Neural cell (in vitro differentiated cells): ENCODE results near the gene ISYNA1. TPM values are rescaled to one million over a fixed set of nuclear protein-coding genes. Genes with fewer than 3 reads are reported as not detected.

Experiments used
- H2AFZ ChIP-seq: fragments of 200-600, 300-800 bp; sonication (generic), shearing (Covaris generic); 2 replicates; pipeline ENCODE4 v1.6.0; 2014; ENCODE audit warnings: low read depth, mild to moderate bottlenecking, antibody characterized with exemption, low read length, moderate library complexity
- H3F3A ChIP-seq: fragments of 200-600 bp; shearing (Covaris generic); 2 replicates; pipeline ENCODE4 v1.6.1; 2016; ENCODE audit warnings: mild to moderate bottlenecking, moderate library complexity, mixed read lengths, antibody characterized with exemption, low read length; ENCODE audit not compliant: insufficient read depth, poor library complexity, severe bottlenecking
- H3K27ac ChIP-seq: fragments of 200-600, 300-800 bp; sonication (generic), shearing (Covaris generic); 2 replicates; pipeline ENCODE4 v1.5.1; 2014; ENCODE audit warnings: mild to moderate bottlenecking, low read length, moderate library complexity
- H3K27me3 ChIP-seq: fragments of 300-800, 200-600 bp; sonication (generic), shearing (Covaris generic); 2 replicates; pipeline ENCODE4 v1.6.0; 2014; ENCODE audit warnings: mild to moderate bottlenecking, low read depth, low read length, moderate library complexity; ENCODE audit not compliant: insufficient read depth
- H3K36me3 ChIP-seq: fragments of 300-800, 200-600 bp; sonication (generic), shearing (Covaris generic); 2 replicates; pipeline ENCODE4 v1.5.1; 2014; ENCODE audit warnings: mild to moderate bottlenecking, antibody characterized with exemption, low read length, moderate library complexity; ENCODE audit not compliant: insufficient read depth
- H3K4me2 ChIP-seq: fragments of 300-800, 200-600 bp; sonication (generic), shearing (Covaris generic); 2 replicates; pipeline ENCODE4 v1.6.0; 2014; ENCODE audit warnings: mild to moderate bottlenecking, low read length
- H3K4me3 ChIP-seq: fragments of 300-800, 200-600 bp; sonication (generic), shearing (Covaris generic); 2 replicates; pipeline ENCODE4 v1.5.1; 2014; ENCODE audit warnings: mild to moderate bottlenecking, low read length, moderate library complexity
- H3K79me2 ChIP-seq: fragments of 200-600 bp; shearing (Covaris generic); replicated peaks from 2 replicates; pipeline ENCODE4 v1.6.0; 2014; ENCODE audit warnings: mild to moderate bottlenecking, low read length, moderate library complexity; ENCODE audit not compliant: insufficient read depth
- H3K9ac ChIP-seq: fragments of 300-800, 200-600 bp; sonication (generic), shearing (Covaris generic); 2 replicates; pipeline ENCODE4 v1.6.1; 2016; ENCODE audit warnings: mild to moderate bottlenecking, low read length, mixed read lengths
- H3K9me2 ChIP-seq: fragments of 200-600 bp; shearing (Covaris generic); 2 replicates; pipeline ENCODE4 v1.6.1; 2016; ENCODE audit warnings: mild to moderate bottlenecking, low read length, mixed read lengths; ENCODE audit not compliant: insufficient read depth
- H3K9me3 ChIP-seq: fragments of 200-600, 300-800 bp; sonication (generic), shearing (Covaris generic); 2 replicates; pipeline ENCODE4 v1.6.1; 2016; ENCODE audit warnings: mild to moderate bottlenecking, mixed run types, low read length, moderate library complexity, mixed read lengths
- H4K20me1 ChIP-seq: fragments of 200-600 bp; shearing (Covaris generic); 2 replicates; pipeline ENCODE4 v1.6.1; 2016; ENCODE audit warnings: mild to moderate bottlenecking, mixed run types; ENCODE audit not compliant: insufficient read depth
- EP300 ChIP-seq: fragments of 450-650 bp; conservative IDR thresholded peaks from 2 replicates; pipeline ENCODE4 v1.6.1; 2014; ENCODE audit warnings: antibody characterized with exemption, mild to moderate bottlenecking, moderate library complexity; ENCODE audit not compliant: poor library complexity, severe bottlenecking
- EZH2 ChIP-seq: fragments of 200-600, 300-800 bp; shearing (Covaris generic), sonication (generic); IDR thresholded peaks from 2 replicates; pipeline ENCODE4 v1.6.1; 2014; ENCODE audit warnings: antibody characterized with exemption, low read length, borderline replicate concordance, mild to moderate bottlenecking; ENCODE audit not compliant: insufficient read depth, poor library complexity, severe bottlenecking
- MXI1 ChIP-seq: fragments of 450-650 bp; conservative IDR thresholded peaks from 2 replicates; pipeline ENCODE4 v1.6.1; 2014; ENCODE audit warnings: antibody characterized with exemption, mild to moderate bottlenecking; ENCODE audit not compliant: poor library complexity, severe bottlenecking
- POLR2AphosphoS5 ChIP-seq: IDR thresholded peaks from 2 replicates; pipeline ENCODE4 v1.6.1; 2012
- RAD21 ChIP-seq: fragments of 450-650 bp; conservative IDR thresholded peaks from 2 replicates; pipeline ENCODE4 v1.6.1; 2014; ENCODE audit warnings: antibody characterized with exemption, mild to moderate bottlenecking, moderate library complexity
- SMC3 ChIP-seq: fragments of 450-650 bp; conservative IDR thresholded peaks from 2 replicates; pipeline ENCODE4 v1.6.1; 2014; ENCODE audit warnings: antibody characterized with exemption, mild to moderate bottlenecking, moderate library complexity; ENCODE audit not compliant: poor library complexity
- TAF1 ChIP-seq: IDR thresholded peaks from 2 replicates; pipeline ENCODE4 v1.6.1; 2012; ENCODE audit warnings: low read depth
- polyA plus RNA-seq: library from polyadenylated mRNA; depleted of rRNA; stranded (reverse); fragments of >200 nt; gene quantifications from 2 replicates; pipeline ENCODE4 v1.2.3, GENCODE V29; 2014
- TF ChIP-seq, protein P1 (sequence below): IDR thresholded peaks from 2 replicates; pipeline ENCODE4 v1.6.1; 2012; ENCODE audit warnings: borderline replicate concordance
- TF ChIP-seq, protein P2 (sequence below): fragments of 450-650 bp; IDR thresholded peaks from 2 replicates; pipeline ENCODE4 v1.5.1; 2014; ENCODE audit warnings: antibody characterized with exemption, mild to moderate bottlenecking, moderate library complexity; ENCODE audit not compliant: poor library complexity, severe bottlenecking

The ISYNA1 gene
- polyA plus RNA-seq, 1 donor from 2014 or later, result 123 TPM

GRCh38 chr19:18401580-18402112 lies 36.3 kb downstream of the ISYNA1 start:
- Histone ChIP-seq H3K9me3 (no peaks in the 10 kb centered on the region), H3K4me3 (no peak overlapping the region), H3K79me2 (no peaks in the 10 kb centered on the region), H3K36me3 (no peaks in the 10 kb centered on the region), H3K4me2 (no peak overlapping the region), H3F3A (no peaks in the 10 kb centered on the region), H2AFZ (no peak overlapping the region), H3K9ac (no peak overlapping the region), H3K9me2 (no peaks in the 10 kb centered on the region), H3K27me3 (no peaks in the 10 kb centered on the region), H3K27ac (no peak overlapping the region), H4K20me1 (no peaks in the 10 kb centered on the region)
- TF ChIP-seq MXI1 (no peak), EZH2 (no peak), SMC3 (no peak), EP300 (no peak), RAD21 (no peak), POLR2AphosphoS5 (no peak), TAF1 (no peak)
- TF ChIP-seq, protein P1, sequence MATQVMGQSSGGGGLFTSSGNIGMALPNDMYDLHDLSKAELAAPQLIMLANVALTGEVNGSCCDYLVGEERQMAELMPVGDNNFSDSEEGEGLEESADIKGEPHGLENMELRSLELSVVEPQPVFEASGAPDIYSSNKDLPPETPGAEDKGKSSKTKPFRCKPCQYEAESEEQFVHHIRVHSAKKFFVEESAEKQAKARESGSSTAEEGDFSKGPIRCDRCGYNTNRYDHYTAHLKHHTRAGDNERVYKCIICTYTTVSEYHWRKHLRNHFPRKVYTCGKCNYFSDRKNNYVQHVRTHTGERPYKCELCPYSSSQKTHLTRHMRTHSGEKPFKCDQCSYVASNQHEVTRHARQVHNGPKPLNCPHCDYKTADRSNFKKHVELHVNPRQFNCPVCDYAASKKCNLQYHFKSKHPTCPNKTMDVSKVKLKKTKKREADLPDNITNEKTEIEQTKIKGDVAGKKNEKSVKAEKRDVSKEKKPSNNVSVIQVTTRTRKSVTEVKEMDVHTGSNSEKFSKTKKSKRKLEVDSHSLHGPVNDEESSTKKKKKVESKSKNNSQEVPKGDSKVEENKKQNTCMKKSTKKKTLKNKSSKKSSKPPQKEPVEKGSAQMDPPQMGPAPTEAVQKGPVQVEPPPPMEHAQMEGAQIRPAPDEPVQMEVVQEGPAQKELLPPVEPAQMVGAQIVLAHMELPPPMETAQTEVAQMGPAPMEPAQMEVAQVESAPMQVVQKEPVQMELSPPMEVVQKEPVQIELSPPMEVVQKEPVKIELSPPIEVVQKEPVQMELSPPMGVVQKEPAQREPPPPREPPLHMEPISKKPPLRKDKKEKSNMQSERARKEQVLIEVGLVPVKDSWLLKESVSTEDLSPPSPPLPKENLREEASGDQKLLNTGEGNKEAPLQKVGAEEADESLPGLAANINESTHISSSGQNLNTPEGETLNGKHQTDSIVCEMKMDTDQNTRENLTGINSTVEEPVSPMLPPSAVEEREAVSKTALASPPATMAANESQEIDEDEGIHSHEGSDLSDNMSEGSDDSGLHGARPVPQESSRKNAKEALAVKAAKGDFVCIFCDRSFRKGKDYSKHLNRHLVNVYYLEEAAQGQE, result no peak
- TF ChIP-seq, protein P2, sequence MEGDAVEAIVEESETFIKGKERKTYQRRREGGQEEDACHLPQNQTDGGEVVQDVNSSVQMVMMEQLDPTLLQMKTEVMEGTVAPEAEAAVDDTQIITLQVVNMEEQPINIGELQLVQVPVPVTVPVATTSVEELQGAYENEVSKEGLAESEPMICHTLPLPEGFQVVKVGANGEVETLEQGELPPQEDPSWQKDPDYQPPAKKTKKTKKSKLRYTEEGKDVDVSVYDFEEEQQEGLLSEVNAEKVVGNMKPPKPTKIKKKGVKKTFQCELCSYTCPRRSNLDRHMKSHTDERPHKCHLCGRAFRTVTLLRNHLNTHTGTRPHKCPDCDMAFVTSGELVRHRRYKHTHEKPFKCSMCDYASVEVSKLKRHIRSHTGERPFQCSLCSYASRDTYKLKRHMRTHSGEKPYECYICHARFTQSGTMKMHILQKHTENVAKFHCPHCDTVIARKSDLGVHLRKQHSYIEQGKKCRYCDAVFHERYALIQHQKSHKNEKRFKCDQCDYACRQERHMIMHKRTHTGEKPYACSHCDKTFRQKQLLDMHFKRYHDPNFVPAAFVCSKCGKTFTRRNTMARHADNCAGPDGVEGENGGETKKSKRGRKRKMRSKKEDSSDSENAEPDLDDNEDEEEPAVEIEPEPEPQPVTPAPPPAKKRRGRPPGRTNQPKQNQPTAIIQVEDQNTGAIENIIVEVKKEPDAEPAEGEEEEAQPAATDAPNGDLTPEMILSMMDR, result no peak

GRCh38 chr19:18399008-18399407 lies 38.9 kb downstream of the ISYNA1 start:
- no peaks in the 10 kb centered on the region for H3K79me2 ChIP-seq
- no peaks in the 10 kb centered on the region for H3F3A ChIP-seq
- no peaks in the 10 kb centered on the region for H3K36me3 ChIP-seq
- no peak overlapping the region for H3K27ac ChIP-seq
- H3K9ac ChIP-seq, result no peak overlapping the region
- H4K20me1 ChIP-seq, result no peaks in the 10 kb centered on the region
- H3K4me2 ChIP-seq, result no peak overlapping the region
- H3K9me3 ChIP-seq, result no peaks in the 10 kb centered on the region
- H3K27me3 ChIP-seq, result no peaks in the 10 kb centered on the region
- H2AFZ ChIP-seq, result no peak overlapping the region
- no peak overlapping the region for H3K4me3 ChIP-seq
- no peaks in the 10 kb centered on the region for H3K9me2 ChIP-seq
- TF ChIP-seq TAF1 (no peak), RAD21 (no peak), EZH2 (no peak), POLR2AphosphoS5 (no peak), EP300 (no peak), MXI1 (no peak), SMC3 (no peak)
- TF ChIP-seq, protein P2, result no peak
- TF ChIP-seq, protein P1, result no peak
